HL-60 (cell line): ENCODE measurements around the gene L3MBTL4.

Source experiments
- GABPA ChIP-seq: IDR thresholded peaks from 2 replicates; pipeline ENCODE4 v1.6.1; 2012; ENCODE audit warnings: low read depth
- POLR2AphosphoS5 ChIP-seq: IDR thresholded peaks from 2 replicates; pipeline ENCODE4 v1.6.1; 2012; ENCODE audit warnings: low read depth
- SPI1 ChIP-seq: IDR thresholded peaks from 2 replicates; pipeline ENCODE4 v1.6.1; 2012; ENCODE audit warnings: low read depth, mild to moderate bottlenecking, borderline replicate concordance
- TF ChIP-seq, protein P1 (sequence below): IDR thresholded peaks from 2 replicates; pipeline ENCODE4 v1.6.1; 2012; ENCODE audit warnings: low read depth; ENCODE audit not compliant: insufficient replicate concordance
- TF ChIP-seq, protein P2 (sequence below): IDR thresholded peaks from one replicate; pipeline ENCODE4 v1.5.1; 2011; ENCODE audit warnings: low read length, control low read depth, inconsistent platforms; ENCODE audit not compliant: insufficient read depth

- TF ChIP-seq, protein P1, sequence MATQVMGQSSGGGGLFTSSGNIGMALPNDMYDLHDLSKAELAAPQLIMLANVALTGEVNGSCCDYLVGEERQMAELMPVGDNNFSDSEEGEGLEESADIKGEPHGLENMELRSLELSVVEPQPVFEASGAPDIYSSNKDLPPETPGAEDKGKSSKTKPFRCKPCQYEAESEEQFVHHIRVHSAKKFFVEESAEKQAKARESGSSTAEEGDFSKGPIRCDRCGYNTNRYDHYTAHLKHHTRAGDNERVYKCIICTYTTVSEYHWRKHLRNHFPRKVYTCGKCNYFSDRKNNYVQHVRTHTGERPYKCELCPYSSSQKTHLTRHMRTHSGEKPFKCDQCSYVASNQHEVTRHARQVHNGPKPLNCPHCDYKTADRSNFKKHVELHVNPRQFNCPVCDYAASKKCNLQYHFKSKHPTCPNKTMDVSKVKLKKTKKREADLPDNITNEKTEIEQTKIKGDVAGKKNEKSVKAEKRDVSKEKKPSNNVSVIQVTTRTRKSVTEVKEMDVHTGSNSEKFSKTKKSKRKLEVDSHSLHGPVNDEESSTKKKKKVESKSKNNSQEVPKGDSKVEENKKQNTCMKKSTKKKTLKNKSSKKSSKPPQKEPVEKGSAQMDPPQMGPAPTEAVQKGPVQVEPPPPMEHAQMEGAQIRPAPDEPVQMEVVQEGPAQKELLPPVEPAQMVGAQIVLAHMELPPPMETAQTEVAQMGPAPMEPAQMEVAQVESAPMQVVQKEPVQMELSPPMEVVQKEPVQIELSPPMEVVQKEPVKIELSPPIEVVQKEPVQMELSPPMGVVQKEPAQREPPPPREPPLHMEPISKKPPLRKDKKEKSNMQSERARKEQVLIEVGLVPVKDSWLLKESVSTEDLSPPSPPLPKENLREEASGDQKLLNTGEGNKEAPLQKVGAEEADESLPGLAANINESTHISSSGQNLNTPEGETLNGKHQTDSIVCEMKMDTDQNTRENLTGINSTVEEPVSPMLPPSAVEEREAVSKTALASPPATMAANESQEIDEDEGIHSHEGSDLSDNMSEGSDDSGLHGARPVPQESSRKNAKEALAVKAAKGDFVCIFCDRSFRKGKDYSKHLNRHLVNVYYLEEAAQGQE, result no peak
- TF ChIP-seq, protein P2, sequence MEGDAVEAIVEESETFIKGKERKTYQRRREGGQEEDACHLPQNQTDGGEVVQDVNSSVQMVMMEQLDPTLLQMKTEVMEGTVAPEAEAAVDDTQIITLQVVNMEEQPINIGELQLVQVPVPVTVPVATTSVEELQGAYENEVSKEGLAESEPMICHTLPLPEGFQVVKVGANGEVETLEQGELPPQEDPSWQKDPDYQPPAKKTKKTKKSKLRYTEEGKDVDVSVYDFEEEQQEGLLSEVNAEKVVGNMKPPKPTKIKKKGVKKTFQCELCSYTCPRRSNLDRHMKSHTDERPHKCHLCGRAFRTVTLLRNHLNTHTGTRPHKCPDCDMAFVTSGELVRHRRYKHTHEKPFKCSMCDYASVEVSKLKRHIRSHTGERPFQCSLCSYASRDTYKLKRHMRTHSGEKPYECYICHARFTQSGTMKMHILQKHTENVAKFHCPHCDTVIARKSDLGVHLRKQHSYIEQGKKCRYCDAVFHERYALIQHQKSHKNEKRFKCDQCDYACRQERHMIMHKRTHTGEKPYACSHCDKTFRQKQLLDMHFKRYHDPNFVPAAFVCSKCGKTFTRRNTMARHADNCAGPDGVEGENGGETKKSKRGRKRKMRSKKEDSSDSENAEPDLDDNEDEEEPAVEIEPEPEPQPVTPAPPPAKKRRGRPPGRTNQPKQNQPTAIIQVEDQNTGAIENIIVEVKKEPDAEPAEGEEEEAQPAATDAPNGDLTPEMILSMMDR, result no peak
- TF ChIP-seq POLR2AphosphoS5 (no peak), SPI1 (no peak), GABPA (no peak)
Observed at GRCh38 chr18:6086731-6087130, 328.0 kb downstream of the L3MBTL4 start.
